GM12801 (cell line): ENCODE results near the gene SH2D1B.

Experiments
- TF ChIP-seq, protein P1 (sequence below): IDR thresholded peaks from one replicate; pipeline ENCODE4 v1.5.1; 2011; ENCODE audit warnings: control low read depth; ENCODE audit not compliant: insufficient read length; ENCODE audit errors: extremely low read depth

SH2D1B gene

GRCh38 chr1:162368451-162368850, 43.5 kb downstream of the SH2D1B start:
- TF ChIP-seq, protein P1, sequence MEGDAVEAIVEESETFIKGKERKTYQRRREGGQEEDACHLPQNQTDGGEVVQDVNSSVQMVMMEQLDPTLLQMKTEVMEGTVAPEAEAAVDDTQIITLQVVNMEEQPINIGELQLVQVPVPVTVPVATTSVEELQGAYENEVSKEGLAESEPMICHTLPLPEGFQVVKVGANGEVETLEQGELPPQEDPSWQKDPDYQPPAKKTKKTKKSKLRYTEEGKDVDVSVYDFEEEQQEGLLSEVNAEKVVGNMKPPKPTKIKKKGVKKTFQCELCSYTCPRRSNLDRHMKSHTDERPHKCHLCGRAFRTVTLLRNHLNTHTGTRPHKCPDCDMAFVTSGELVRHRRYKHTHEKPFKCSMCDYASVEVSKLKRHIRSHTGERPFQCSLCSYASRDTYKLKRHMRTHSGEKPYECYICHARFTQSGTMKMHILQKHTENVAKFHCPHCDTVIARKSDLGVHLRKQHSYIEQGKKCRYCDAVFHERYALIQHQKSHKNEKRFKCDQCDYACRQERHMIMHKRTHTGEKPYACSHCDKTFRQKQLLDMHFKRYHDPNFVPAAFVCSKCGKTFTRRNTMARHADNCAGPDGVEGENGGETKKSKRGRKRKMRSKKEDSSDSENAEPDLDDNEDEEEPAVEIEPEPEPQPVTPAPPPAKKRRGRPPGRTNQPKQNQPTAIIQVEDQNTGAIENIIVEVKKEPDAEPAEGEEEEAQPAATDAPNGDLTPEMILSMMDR, result no peak

GRCh38 chr1:162367772-162368171, 44.2 kb downstream of the SH2D1B start:
- TF ChIP-seq, protein P1, result no peak

GRCh38 chr1:162367073-162367472, 44.9 kb downstream of the SH2D1B start:
- TF ChIP-seq, protein P1, result no peak

DNA sequence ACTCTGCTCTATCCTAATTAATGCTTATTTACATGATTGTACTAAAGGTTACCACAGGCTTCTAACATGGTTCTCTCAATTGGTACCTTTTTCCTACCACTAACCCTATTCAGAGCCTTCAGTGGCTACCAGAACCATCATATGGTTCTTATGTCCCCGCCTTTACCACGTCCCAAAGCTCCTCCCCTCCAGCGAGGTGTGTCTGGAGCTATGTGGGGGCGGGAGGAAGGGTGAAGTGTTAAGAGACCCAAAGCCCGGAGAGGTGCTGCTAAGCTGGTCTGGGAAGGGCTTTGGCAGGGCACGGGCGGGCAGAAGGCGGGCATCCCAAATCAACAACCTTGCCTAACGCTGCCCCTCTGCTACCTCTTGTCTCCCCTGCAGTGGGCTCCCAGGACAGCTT, 45.3 kb downstream of the SH2D1B start:
- TF ChIP-seq, protein P1, result no peak

DNA sequence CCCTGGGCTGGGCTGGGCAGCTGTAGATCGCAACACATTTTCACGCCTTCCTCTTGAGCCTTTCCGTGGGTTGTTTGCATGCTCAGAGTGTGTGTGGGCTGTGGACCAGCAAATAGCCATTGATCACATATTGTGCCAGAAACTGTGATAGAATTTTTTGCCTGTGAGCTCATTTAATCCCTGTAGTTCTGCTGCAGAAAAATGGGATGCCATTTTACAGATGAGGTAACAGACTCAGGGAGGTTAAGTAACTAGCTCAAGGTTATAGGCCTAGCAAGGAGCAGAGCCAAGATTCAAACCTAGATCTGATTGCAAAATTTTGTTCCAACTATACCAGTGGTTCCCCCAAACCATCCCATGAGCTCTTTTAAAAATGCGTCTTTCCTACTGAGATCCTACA, 45.8 kb downstream of the SH2D1B start:
- TF ChIP-seq, protein P1, result no peak

GRCh38 chr1:162365284-162366020, 46.5 kb downstream of the SH2D1B start:
- TF ChIP-seq, protein P1, result no peak

DNA sequence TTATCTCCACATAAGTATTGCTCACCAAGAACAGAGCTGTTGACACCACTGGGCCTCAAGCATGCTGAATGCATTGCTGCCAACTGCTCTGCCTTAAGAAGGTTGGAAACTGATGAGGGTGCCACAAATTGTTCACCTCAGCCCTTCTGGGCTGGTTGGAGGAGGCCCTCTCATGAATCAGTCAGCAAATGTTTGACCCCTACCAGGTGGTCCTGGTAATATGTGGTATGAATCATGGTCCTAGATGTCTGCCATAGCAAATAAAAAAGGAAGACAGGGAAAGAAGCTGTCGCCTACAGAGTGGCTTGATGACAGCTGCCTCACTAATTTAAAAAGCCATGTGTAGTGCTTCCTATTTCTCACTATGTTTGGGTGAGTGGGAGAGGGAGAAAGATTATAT, 47.4 kb downstream of the SH2D1B start:
- TF ChIP-seq, protein P1, result no peak
